22Rv1 (cell line): ENCODE measurements around the gene PLAC1.

ENCODE experiments used
- ZFX ChIP-seq: fragments of 450-650 bp; IDR thresholded peaks from 2 replicates; pipeline ENCODE4 v1.6.1; 2017; ENCODE audit warnings: antibody characterized with exemption, borderline replicate concordance
- TF ChIP-seq, protein P1 (sequence below): fragments of 450-650 bp; IDR thresholded peaks from 2 replicates; pipeline ENCODE4 v1.5.1; 2017; ENCODE audit warnings: mild to moderate bottlenecking

DNA sequence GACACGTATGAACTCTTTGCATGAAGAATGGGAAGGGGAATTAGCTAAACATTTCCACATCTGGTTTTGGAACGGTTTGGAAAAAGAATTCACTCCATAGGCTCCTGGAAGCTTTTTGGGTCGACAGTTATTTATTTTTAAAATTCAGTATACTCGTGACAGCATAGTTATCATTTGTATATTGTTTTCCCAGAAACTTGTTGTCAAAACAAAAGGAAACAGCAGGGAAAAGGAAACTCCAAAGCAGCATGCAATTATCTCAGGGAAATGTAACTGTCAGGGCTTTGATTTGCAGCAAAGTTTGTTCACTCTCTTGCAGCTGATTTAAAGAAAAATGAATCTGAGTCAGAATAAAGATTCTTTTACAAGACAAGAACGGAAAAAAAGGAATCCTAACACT is 86.5 kb downstream of the PLAC1 start:
- TF ChIP-seq, protein P1, sequence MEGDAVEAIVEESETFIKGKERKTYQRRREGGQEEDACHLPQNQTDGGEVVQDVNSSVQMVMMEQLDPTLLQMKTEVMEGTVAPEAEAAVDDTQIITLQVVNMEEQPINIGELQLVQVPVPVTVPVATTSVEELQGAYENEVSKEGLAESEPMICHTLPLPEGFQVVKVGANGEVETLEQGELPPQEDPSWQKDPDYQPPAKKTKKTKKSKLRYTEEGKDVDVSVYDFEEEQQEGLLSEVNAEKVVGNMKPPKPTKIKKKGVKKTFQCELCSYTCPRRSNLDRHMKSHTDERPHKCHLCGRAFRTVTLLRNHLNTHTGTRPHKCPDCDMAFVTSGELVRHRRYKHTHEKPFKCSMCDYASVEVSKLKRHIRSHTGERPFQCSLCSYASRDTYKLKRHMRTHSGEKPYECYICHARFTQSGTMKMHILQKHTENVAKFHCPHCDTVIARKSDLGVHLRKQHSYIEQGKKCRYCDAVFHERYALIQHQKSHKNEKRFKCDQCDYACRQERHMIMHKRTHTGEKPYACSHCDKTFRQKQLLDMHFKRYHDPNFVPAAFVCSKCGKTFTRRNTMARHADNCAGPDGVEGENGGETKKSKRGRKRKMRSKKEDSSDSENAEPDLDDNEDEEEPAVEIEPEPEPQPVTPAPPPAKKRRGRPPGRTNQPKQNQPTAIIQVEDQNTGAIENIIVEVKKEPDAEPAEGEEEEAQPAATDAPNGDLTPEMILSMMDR, result no peak
- TF ChIP-seq ZFX, result no peak
